Right lobe of liver (tissue), 4 donors: ENCODE data around the gene ENO4.

Experiments used
- POLR2A ChIP-seq: fragments of 450-650 bp; IDR thresholded peaks from one replicate; pipeline ENCODE4 v1.6.1; 2017; ENCODE audit warnings: antibody characterized with exemption, mild to moderate bottlenecking
- TF ChIP-seq, protein P1 (sequence below), 4 donors: fragments of 200-600 bp in 3 of 4; fragments of 450-650 bp in 1 of 4; IDR thresholded peaks; one replicate each; pipeline versions ENCODE4 v1.5.1 to v1.8.0; 2016 to 2022; ENCODE audit warnings: antibody characterized with exemption in 4 of 4, mild to moderate bottlenecking in 2 of 4
- donor health status: DM: no; HTN: no; CAD: no.
- donor health status: DM: no; HTN: no; CAD: no.
- donor health status: DM: no; HTN: yes; CAD: no.

DNA sequence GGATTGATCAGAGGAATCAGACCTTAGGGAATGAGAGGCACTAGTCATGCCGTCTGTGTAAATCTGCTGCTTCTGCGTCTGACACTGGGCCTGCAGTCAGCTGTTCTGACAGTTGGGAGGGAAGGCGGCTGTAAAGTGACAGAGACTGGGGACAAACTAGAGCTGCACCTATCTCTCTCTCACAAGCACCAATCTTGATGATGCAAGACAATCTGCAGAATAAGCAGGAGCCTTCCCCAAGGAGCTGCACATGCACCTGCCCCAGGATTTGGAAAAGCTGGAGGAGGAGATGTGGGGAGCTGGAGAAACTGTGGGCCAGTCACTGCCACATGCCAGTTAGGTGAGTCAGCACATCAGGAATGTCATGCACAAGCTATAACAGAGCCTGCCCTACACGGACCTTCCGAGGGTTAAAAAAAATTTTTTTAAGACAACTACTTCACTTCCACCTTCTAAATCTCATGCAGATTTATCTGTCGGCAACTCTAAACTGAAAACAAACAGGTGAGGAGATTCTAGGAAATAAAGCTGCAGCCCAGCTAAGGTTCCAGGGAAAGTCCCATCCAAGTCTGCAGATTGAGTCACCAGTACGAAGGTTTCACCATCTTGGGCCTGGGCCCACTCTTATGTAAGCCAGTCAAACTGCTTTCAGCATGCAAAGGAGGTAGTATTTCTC lies 39.2 kb downstream of the ENO4 start:
- TF ChIP-seq, protein P1, sequence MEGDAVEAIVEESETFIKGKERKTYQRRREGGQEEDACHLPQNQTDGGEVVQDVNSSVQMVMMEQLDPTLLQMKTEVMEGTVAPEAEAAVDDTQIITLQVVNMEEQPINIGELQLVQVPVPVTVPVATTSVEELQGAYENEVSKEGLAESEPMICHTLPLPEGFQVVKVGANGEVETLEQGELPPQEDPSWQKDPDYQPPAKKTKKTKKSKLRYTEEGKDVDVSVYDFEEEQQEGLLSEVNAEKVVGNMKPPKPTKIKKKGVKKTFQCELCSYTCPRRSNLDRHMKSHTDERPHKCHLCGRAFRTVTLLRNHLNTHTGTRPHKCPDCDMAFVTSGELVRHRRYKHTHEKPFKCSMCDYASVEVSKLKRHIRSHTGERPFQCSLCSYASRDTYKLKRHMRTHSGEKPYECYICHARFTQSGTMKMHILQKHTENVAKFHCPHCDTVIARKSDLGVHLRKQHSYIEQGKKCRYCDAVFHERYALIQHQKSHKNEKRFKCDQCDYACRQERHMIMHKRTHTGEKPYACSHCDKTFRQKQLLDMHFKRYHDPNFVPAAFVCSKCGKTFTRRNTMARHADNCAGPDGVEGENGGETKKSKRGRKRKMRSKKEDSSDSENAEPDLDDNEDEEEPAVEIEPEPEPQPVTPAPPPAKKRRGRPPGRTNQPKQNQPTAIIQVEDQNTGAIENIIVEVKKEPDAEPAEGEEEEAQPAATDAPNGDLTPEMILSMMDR (IDR thresholded peaks at IDR 0.05): no peak
- no peak for TF ChIP-seq POLR2A
